Lower leg skin (tissue), 3 donors: ENCODE data around the gene TCP11X2.
"Not testable (repeated sequence)": the region's sequence is repeated elsewhere in the genome, so short reads cannot be mapped to it uniquely, and the experiment has no call there.

Experiments
- CTCF ChIP-seq, 3 donors: fragments of 450-650 bp; IDR thresholded peaks; one replicate each; pipeline ENCODE4 v1.5.1; 2016; ENCODE audit warnings: antibody characterized with exemption in 3 of 3, mild to moderate bottlenecking in 3 of 3, moderate library complexity in 2 of 3
- POLR2A ChIP-seq, 2 donors: fragments of 450-650 bp; IDR thresholded peaks; one replicate each; pipeline ENCODE4 v1.6.1; 2016 to 2017; ENCODE audit warnings: antibody characterized with exemption in 2 of 2, mild to moderate bottlenecking in 1 of 2, moderate library complexity in 1 of 2

DNA sequence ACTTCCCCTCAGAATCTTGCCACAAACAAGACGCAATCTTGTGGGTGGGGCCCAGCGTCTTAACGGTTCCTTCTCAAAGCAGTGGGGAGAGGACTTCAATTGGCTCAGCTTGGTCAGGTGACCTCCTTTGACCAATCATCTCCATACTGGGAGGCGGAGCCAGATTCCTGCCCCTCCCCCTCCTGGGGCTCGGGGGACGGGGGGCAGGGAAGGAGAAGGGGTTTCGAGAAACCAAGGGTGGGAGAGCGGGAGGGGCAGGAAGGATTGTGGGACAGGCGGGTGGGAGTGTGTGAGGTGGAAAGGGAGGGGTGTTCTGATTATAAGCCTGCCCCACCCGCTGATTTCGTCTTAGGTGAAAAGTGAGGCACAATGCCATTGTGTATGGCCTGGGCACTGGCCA is 31.7 kb downstream of the TCP11X2 start, which contains the start of gene NXF2B:
- not testable (repeated sequence) for TF ChIP-seq CTCF, POLR2A (IDR thresholded peaks at IDR 0.05)
